Dedifferentiated amniotic fluid mesenchymal stem cell (primary cell): ENCODE data around the gene SLC4A5.

Experiments used
- DNase-seq: peaks from one replicate; pipeline ENCODE4 v3.0.0-alpha.2; 2016; ENCODE audit errors: extremely low spot score

Gene SLC4A5

DNA sequence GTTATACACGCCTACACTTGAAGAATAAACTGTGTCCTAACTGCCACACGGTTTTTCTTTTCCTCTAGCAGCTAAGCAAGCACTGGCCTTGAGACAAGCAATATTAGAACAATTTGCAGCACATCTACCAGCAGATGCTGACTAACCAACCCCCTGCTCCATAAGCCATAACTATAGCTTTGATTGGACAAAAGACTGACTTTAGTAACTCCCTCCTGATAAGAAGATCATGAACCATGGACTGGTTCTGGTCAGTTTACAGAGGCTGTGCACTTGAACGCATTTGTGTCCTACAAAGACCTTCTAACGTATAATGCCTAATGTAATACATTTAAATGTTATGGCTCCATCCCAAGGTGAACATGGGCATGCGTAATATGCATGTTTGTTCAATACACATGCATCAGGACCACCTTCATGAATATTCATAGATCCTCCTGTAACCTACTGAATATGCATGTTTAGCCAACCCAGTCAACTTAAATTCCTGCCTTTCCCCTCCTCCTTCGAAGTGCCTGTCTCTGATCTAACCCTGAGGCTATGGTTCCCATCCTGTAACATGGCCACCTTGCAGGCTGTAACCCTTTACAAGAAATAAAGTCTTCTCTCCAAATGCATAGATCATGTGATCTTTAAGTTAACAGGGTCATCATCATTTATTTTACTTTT is 26.5 kb downstream of the SLC4A5 start:
- no peak for DNase-seq

GRCh38 chr2:74314107-74314506 is 29.1 kb downstream of the SLC4A5 start:
- no peak for DNase-seq

DNA sequence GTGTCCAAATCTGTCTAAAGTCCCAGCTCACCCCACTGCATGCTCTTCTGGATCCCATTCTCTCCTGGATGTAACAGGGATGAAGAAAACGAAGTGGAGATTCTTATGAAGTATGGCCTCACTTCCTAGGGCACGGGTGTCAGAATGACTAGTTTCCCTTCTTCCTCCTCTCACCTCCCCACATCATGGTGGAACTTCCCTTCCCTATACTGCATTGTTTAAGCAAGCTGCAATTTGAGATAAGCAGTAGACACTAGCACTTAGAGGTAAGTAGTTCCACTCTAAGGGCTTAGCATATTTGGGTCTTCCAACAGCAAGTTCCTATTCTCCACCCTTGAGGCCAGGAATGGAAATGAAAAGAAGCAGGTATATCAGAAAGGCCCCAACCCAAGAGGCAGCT is 29.7 kb downstream of the SLC4A5 start:
- DNase-seq: no peak

GRCh38 chr2:74312913-74313312 is 30.3 kb downstream of the SLC4A5 start:
- DNase-seq: no peak

DNA sequence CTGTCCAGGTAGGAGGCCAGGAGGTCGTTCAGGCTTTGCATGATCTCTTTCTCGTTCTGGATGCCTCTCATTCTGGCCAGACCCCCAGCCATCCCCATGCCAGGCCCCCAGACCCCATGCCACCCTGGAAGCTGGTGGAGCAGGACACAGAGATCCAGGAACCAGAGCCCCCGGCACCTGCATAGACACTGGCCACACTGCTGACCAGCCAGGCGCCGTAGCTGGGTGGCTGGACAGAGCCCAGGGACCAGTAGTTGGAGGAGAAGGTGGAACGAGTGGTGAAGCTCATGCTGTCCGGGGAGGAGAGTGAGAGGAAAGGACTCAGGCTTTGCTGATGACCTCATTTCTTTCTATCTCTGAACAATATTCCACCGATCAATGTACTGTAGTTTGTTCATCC is 35.5 kb downstream of the SLC4A5 start:
- no peak for DNase-seq

DNA sequence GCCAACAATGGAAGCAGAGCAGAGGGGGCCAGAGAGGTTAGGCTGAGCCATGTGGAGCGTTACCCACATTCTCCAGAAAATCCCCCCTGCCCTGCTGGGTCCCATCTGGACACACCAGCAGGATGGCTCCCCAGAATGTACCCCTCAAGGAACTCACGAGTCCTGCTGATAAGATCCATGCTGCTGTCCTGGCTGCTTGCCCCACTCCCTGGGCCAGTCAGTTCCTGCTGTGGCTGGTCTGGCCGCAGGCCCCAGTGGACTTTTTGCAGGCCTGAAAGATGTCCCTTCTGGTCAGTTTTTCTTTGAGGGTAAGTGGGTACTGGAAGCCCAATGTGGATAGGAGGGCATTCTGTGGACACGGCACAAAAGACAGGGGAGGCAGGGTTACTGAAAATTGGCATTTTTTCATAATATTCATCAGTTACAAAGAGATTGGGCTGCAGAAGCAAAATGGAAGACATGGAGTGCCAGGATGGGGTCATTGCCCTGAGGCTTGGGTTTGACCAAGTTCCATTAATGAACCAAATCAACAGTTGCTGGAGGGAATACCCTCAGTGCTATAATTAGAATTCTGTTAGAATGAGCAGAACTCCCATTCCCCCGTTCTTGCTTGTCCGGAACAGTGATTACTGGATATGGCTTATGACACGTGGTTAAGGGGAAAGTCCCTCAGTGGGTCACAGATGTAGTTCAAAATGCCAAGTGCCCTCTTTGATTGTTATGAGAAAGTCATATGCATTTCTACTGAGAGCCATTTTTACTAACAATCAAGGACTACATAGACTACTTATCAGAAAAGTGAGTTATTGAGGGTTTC is 38.7 kb downstream of the SLC4A5 start:
- DNase-seq: no peak

- DNase-seq: no peak
These were observed 40.4 kb downstream of the SLC4A5 start for GRCh38 chr2:74302865-74303264.

- DNase-seq: no peak
These were observed 42.0 kb downstream of the SLC4A5 start for GRCh38 chr2:74301262-74301661.

GRCh38 chr2:74300506-74300905 is 42.7 kb downstream of the SLC4A5 start:
- DNase-seq: no peak

DNA sequence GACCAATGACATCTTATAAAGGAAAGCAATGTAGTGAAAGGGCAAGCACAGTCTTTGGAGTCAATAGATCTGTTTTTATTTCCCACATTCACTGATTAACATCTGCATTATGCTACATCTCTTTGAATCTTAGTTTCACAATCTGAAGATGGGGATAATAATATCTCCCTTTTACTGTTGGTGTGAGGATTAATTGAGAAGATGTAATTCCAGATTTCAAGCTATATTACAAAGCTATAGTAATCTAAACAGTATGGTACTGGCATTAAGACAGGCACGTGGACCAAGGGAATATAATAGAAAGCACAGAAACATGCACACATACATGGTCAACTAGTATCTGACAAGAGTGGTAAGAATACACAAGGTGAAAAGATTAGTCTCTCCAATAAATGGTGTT is 45.3 kb downstream of the SLC4A5 start:
- no peak for DNase-seq

- DNase-seq: no peak
These were observed 45.8 kb downstream of the SLC4A5 start for GRCh38 chr2:74297391-74297790.

- no peak for DNase-seq
These were observed 49.8 kb downstream of the SLC4A5 start for GRCh38 chr2:74293191-74293991.

DNA sequence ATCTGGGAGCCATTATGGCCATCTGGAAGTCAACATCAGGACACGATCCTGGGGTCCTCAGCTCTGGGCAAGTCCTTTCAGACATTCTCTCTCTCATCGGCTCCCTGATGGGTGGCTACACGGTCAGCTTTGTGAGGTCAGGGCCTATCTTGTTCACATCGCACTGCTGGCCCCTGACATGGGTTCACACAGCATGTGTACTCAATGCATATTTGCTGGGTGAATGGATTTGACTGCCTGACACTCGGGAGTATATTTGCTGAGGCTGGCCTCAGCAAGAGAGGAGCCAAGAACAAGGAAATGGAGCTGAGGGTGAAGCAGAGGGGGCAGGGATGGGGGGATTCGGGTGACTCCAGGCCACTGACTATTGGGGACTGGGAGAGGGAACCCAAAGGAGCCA is 50.5 kb downstream of the SLC4A5 start:
- DNase-seq: no peak

DNA sequence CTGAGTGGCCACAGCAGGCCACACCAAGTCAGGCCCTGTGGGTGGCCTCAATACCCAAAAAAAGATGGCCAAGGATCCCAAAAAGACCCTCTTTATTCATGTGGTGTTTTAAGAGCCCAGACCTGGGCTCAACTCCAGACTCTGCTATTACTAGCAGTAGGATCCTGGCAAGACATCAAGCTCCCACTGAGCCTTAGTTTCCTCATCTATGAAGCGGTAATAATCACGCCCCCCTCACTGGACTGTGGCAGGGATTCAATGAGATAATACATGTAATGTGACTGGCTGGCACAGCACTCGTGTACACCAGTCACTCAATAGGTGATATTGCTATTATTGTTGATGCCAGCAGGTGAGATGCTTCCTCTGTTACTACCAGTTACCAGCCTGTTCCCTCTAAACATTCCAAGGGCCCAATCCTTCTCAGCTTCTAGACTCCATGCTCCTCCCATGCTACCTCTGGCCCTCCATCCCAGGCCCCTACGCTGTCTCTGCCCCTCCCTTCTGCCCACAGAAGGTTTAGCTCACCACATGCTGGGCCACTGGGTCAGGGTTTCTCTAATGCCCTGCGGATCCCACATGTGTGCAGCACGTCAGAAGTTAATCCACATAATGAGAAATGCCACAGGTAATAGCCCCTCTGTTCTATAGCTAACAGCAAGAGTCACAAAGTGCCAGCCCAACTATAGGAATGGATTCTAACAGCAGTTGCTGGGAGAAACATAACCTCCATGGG is 51.2 kb downstream of the SLC4A5 start:
- no peak for DNase-seq

DNA sequence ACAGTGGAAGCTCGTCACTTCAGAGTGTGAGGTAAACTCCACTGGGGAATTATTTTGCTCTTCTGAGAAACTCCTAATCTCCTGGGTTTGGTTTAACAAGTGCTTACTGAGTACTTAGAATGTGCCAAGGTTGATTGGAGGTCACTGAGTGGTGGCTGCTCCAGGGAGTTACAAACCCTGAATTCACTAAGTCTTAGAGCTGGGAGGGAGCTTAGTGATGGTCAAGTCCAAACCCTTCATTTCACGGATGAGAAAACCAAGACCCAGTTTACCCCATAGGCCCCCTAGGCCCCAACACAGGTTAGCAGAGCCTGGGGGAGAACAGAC is 52.0 kb downstream of the SLC4A5 start:
- no peak for DNase-seq

GRCh38 chr2:74290466-74291217 is 52.6 kb downstream of the SLC4A5 start:
- DNase-seq: no peak

GRCh38 chr2:74290066-74290465 is 53.1 kb downstream of the SLC4A5 start:
- no peak for DNase-seq

- DNase-seq: no peak
These were observed 56.5 kb downstream of the SLC4A5 start for GRCh38 chr2:74286725-74287124.

DNA sequence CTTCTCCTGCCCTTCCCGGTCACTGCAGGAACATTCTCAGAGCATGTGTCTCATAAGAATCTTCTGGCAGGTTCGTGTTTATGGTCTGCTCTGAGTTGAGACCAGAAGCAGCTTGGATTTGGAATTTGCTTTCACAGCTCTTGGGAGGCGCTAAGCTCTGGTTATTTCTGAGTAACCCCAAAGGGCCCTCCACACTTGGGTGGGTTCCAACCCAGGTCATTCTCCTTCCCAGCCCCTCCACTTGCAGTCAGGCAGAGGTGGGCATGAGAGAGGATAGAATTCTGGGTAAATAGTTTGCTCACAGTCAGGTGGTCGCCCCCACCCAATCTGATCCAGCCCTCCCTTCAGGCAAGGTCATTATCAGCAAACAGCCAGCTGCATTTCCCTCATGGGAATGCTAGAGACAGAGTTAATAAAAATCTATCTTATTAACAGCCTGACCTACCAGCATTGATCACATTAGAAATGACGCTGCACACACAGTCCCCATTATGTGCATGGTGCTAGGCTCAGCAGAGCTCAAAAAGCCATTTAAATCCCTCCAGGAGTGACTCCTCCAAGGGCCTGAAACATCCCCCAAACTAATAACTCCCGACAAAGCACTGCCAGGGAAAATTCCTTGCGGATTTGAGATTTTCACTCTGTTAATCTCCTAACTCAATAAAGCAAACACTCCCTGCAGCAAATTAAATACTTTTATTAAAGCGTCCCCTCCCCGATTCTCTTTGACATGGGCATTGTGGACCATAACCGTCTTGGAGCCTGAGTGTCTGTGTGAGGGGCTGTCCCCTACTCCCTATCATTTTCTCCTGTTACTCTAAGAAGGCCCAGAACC is 61.9 kb downstream of the SLC4A5 start:
- DNase-seq: no peak

DNA sequence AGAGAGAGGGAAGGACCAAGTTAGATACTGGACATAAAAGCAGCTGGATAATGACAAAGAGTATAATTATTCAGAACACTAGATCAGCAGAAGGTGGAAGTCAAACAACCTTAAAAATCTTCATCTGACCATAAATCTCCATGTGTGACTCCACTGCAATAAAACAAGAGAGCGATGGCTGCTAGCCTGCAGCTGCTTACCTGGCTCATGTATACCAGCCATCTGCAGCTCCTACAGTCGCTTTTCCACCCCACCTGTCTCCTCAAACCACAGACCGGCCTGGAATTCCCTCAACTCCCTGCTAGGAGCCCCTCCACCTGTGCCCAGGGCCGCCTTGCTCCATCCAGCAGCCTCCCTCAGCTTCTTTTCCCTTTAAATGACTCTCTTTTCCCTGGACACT is 64.5 kb downstream of the SLC4A5 start:
- no peak for DNase-seq
